ENCODE results near the gene MORN1.
A peak's percentile ranks its signal among the peaks of the same experiment; 100 is the strongest.

Gene MORN1

GRCh38 chr1:2399890-2400575 is 8.7 kb upstream of the MORN1 start:
- Histone ChIP-seq H3K4me3 (ENCODE audit: low read depth in 1 of 2, low read length in 2 of 2) (no peak overlapping the region), H3K27me3 (ENCODE audit: control insufficient read depth in 1 of 2, insufficient read depth in 2 of 2, low read length in 2 of 2) (no peaks in the 10 kb centered on the region), H3K36me3 (ENCODE audit: control insufficient read depth in 1 of 2, insufficient read depth in 2 of 2, low read length in 2 of 2) (peaks cover 66 to 93% of the 10 kb centered on the region in 2 donors), H3K27ac (ENCODE audit: low read depth, low read length) (no peak overlapping the region), H3K4me1 (ENCODE audit: control insufficient read depth in 1 of 2, insufficient read depth in 2 of 2, low read length in 2 of 2) (peaks cover 4 to 5% of the 10 kb centered on the region in 2 donors), H3K9ac (ENCODE audit: low read depth in 1 of 2, low read length in 2 of 2) (no peak overlapping the region), H3K9me3 (ENCODE audit: control insufficient read depth in 1 of 2, low read length in 2 of 2) (no peaks in the 10 kb centered on the region)

- no peaks in the 10 kb centered on the region for H3K27me3 ChIP-seq (ENCODE audit: control insufficient read depth in 1 of 2, insufficient read depth in 2 of 2, low read length in 2 of 2)
- peaks cover 59 to 88% of the 10 kb centered on the region in 2 donors for H3K36me3 ChIP-seq (ENCODE audit: control insufficient read depth in 1 of 2, insufficient read depth in 2 of 2, low read length in 2 of 2)
- no peaks in the 10 kb centered on the region for H3K9me3 ChIP-seq (ENCODE audit: control insufficient read depth in 1 of 2, low read length in 2 of 2)
- H3K4me1 ChIP-seq (ENCODE audit: control insufficient read depth in 1 of 2, insufficient read depth in 2 of 2, low read length in 2 of 2) = peaks cover 15 to 16% of the 10 kb centered on the region in 2 donors
- no peak overlapping the region for H3K4me3 ChIP-seq (ENCODE audit: low read depth in 1 of 2, low read length in 2 of 2)
- no peak overlapping the region for H3K9ac ChIP-seq (ENCODE audit: low read depth in 1 of 2, low read length in 2 of 2)
- H3K27ac ChIP-seq (ENCODE audit: low read depth, low read length) = no peak overlapping the region
These were observed 7.5 kb upstream of the MORN1 start for GRCh38 chr1:2398871-2399270.

GRCh38 chr1:2397007-2397679 is 5.8 kb upstream of the MORN1 start:
- Histone ChIP-seq H3K9me3 (ENCODE audit: control insufficient read depth in 1 of 2, low read length in 2 of 2) (no peaks in the 10 kb centered on the region), H3K27me3 (ENCODE audit: control insufficient read depth in 1 of 2, insufficient read depth in 2 of 2, low read length in 2 of 2) (no peaks in the 10 kb centered on the region), H3K4me3 (ENCODE audit: low read depth in 1 of 2, low read length in 2 of 2) (no peak overlapping the region), H3K9ac (ENCODE audit: low read depth in 1 of 2, low read length in 2 of 2) (no peak overlapping the region), H3K36me3 (ENCODE audit: control insufficient read depth in 1 of 2, insufficient read depth in 2 of 2, low read length in 2 of 2) (peaks cover 50 to 71% of the 10 kb centered on the region in 2 donors), H3K4me1 (ENCODE audit: control insufficient read depth in 1 of 2, insufficient read depth in 2 of 2, low read length in 2 of 2) (peaks cover 31 to 33% of the 10 kb centered on the region in 2 donors), H3K27ac (ENCODE audit: low read depth, low read length) (no peak overlapping the region)

- H3K4me1 ChIP-seq (ENCODE audit: control insufficient read depth in 1 of 2, insufficient read depth in 2 of 2, low read length in 2 of 2) = peaks cover 31 to 33% of the 10 kb centered on the region in 2 donors
- no peaks in the 10 kb centered on the region for H3K27me3 ChIP-seq (ENCODE audit: control insufficient read depth in 1 of 2, insufficient read depth in 2 of 2, low read length in 2 of 2)
- peaks cover 43 to 64% of the 10 kb centered on the region in 2 donors for H3K36me3 ChIP-seq (ENCODE audit: control insufficient read depth in 1 of 2, insufficient read depth in 2 of 2, low read length in 2 of 2)
- no peak overlapping the region for H3K9ac ChIP-seq (ENCODE audit: low read depth in 1 of 2, low read length in 2 of 2)
- no peaks in the 10 kb centered on the region for H3K9me3 ChIP-seq (ENCODE audit: control insufficient read depth in 1 of 2, low read length in 2 of 2)
- no peak overlapping the region for H3K4me3 ChIP-seq (ENCODE audit: low read depth in 1 of 2, low read length in 2 of 2)
- H3K27ac ChIP-seq (ENCODE audit: low read depth, low read length) = no peak overlapping the region
These were observed 5.1 kb upstream of the MORN1 start for GRCh38 chr1:2396476-2396875.

GRCh38 chr1:2396059-2396458 is 4.7 kb upstream of the MORN1 start:
- no peaks in the 10 kb centered on the region for H3K9me3 ChIP-seq (ENCODE audit: control insufficient read depth in 1 of 2, low read length in 2 of 2)
- H3K4me3 ChIP-seq (ENCODE audit: low read depth in 1 of 2, low read length in 2 of 2) = no peak overlapping the region
- H3K9ac ChIP-seq (ENCODE audit: low read depth in 1 of 2, low read length in 2 of 2) = no peak overlapping the region
- H3K27me3 ChIP-seq (ENCODE audit: control insufficient read depth in 1 of 2, insufficient read depth in 2 of 2, low read length in 2 of 2) = no peaks in the 10 kb centered on the region
- peaks cover 43 to 62% of the 10 kb centered on the region in 2 donors for H3K36me3 ChIP-seq (ENCODE audit: control insufficient read depth in 1 of 2, insufficient read depth in 2 of 2, low read length in 2 of 2)
- H3K4me1 ChIP-seq (ENCODE audit: control insufficient read depth in 1 of 2, insufficient read depth in 2 of 2, low read length in 2 of 2) = peaks cover 31 to 33% of the 10 kb centered on the region in 2 donors
- no peak overlapping the region for H3K27ac ChIP-seq (ENCODE audit: low read depth, low read length)

GRCh38 chr1:2395245-2395644 is 3.9 kb upstream of the MORN1 start:
- Histone ChIP-seq H3K36me3 (ENCODE audit: control insufficient read depth in 1 of 2, insufficient read depth in 2 of 2, low read length in 2 of 2) (peaks cover 39 to 54% of the 10 kb centered on the region in 2 donors), H3K27me3 (ENCODE audit: control insufficient read depth in 1 of 2, insufficient read depth in 2 of 2, low read length in 2 of 2) (no peaks in the 10 kb centered on the region), H3K4me1 (ENCODE audit: control insufficient read depth in 1 of 2, insufficient read depth in 2 of 2, low read length in 2 of 2) (peaks cover 36 to 39% of the 10 kb centered on the region in 2 donors)

GRCh38 chr1:2394761-2395160 is 3.4 kb upstream of the MORN1 start:
- H3K9ac ChIP-seq (ENCODE audit: low read depth in 1 of 2, low read length in 2 of 2) = peak overlapping the region in 1 of 2 donors; percentile 26
- peaks cover 35 to 50% of the 10 kb centered on the region in 2 donors for H3K36me3 ChIP-seq (ENCODE audit: control insufficient read depth in 1 of 2, insufficient read depth in 2 of 2, low read length in 2 of 2)
- H3K4me3 ChIP-seq (ENCODE audit: low read depth in 1 of 2, low read length in 2 of 2) = peak overlapping the region; percentile 9 to 90
- no peak overlapping the region for H3K27ac ChIP-seq (ENCODE audit: low read depth, low read length)
- H3K4me1 ChIP-seq (ENCODE audit: control insufficient read depth in 1 of 2, insufficient read depth in 2 of 2, low read length in 2 of 2) = peaks cover 38 to 44% of the 10 kb centered on the region in 2 donors
- H3K9me3 ChIP-seq (ENCODE audit: control insufficient read depth in 1 of 2, low read length in 2 of 2) = no peaks in the 10 kb centered on the region
- no peaks in the 10 kb centered on the region for H3K27me3 ChIP-seq (ENCODE audit: control insufficient read depth in 1 of 2, insufficient read depth in 2 of 2, low read length in 2 of 2)

More at GRCh38 chr1:2395245-2395644, 3.9 kb upstream of the MORN1 start:
- Histone ChIP-seq H3K4me3 (ENCODE audit: low read depth in 1 of 2, low read length in 2 of 2) (no peak overlapping the region), H3K9ac (ENCODE audit: low read depth in 1 of 2, low read length in 2 of 2) (peak overlapping the region in 1 of 2 donors; percentile 26), H3K27ac (ENCODE audit: low read depth, low read length) (no peak overlapping the region), H3K9me3 (ENCODE audit: control insufficient read depth in 1 of 2, low read length in 2 of 2) (no peaks in the 10 kb centered on the region)

- peak overlapping the region; percentile 9 to 90 for H3K4me3 ChIP-seq (ENCODE audit: low read depth in 1 of 2, low read length in 2 of 2)
- peaks cover 29 to 44% of the 10 kb centered on the region in 2 donors for H3K36me3 ChIP-seq (ENCODE audit: control insufficient read depth in 1 of 2, insufficient read depth in 2 of 2, low read length in 2 of 2)
- H3K9ac ChIP-seq (ENCODE audit: low read depth in 1 of 2, low read length in 2 of 2) = peak overlapping the region in 1 of 2 donors; percentile 26
- peaks cover 38 to 45% of the 10 kb centered on the region in 2 donors for H3K4me1 ChIP-seq (ENCODE audit: control insufficient read depth in 1 of 2, insufficient read depth in 2 of 2, low read length in 2 of 2)
- no peak overlapping the region for H3K27ac ChIP-seq (ENCODE audit: low read depth, low read length)
- H3K9me3 ChIP-seq (ENCODE audit: control insufficient read depth in 1 of 2, low read length in 2 of 2) = no peaks in the 10 kb centered on the region
- H3K27me3 ChIP-seq (ENCODE audit: control insufficient read depth in 1 of 2, insufficient read depth in 2 of 2, low read length in 2 of 2) = no peaks in the 10 kb centered on the region
These were observed 2.9 kb upstream of the MORN1 start for GRCh38 chr1:2394220-2394619.

GRCh38 chr1:2393471-2393877 is 2.1 kb upstream of the MORN1 start:
- H3K4me1 ChIP-seq (ENCODE audit: control insufficient read depth in 1 of 2, insufficient read depth in 2 of 2, low read length in 2 of 2) = peaks cover 38 to 45% of the 10 kb centered on the region in 2 donors
- peaks cover 22 to 37% of the 10 kb centered on the region in 2 donors for H3K36me3 ChIP-seq (ENCODE audit: control insufficient read depth in 1 of 2, insufficient read depth in 2 of 2, low read length in 2 of 2)
- peak overlapping the region; percentile 73 to 90 for H3K4me3 ChIP-seq (ENCODE audit: low read depth in 1 of 2, low read length in 2 of 2)
- H3K27me3 ChIP-seq (ENCODE audit: control insufficient read depth in 1 of 2, insufficient read depth in 2 of 2, low read length in 2 of 2) = no peaks in the 10 kb centered on the region
- H3K9me3 ChIP-seq (ENCODE audit: control insufficient read depth in 1 of 2, low read length in 2 of 2) = no peaks in the 10 kb centered on the region
- peak overlapping the region; percentile 58 to 96 for H3K9ac ChIP-seq (ENCODE audit: low read depth in 1 of 2, low read length in 2 of 2)
- H3K27ac ChIP-seq (ENCODE audit: low read depth, low read length) = no peak overlapping the region

GRCh38 chr1:2392686-2393085 is 1.3 kb upstream of the MORN1 start:
- peak overlapping the region; percentile 78 for H3K27ac ChIP-seq (ENCODE audit: low read depth, low read length)
- H3K9ac ChIP-seq (ENCODE audit: low read depth in 1 of 2, low read length in 2 of 2) = peak overlapping the region; percentile 58 to 96
- H3K36me3 ChIP-seq (ENCODE audit: control insufficient read depth in 1 of 2, insufficient read depth in 2 of 2, low read length in 2 of 2) = peaks cover 24 to 32% of the 10 kb centered on the region in 2 donors
- H3K27me3 ChIP-seq (ENCODE audit: control insufficient read depth in 1 of 2, insufficient read depth in 2 of 2, low read length in 2 of 2) = no peaks in the 10 kb centered on the region
- H3K9me3 ChIP-seq (ENCODE audit: control insufficient read depth in 1 of 2, low read length in 2 of 2) = no peaks in the 10 kb centered on the region
- peak overlapping the region; percentile 73 to 90 for H3K4me3 ChIP-seq (ENCODE audit: low read depth in 1 of 2, low read length in 2 of 2)
- peaks cover 38 to 45% of the 10 kb centered on the region in 2 donors for H3K4me1 ChIP-seq (ENCODE audit: control insufficient read depth in 1 of 2, insufficient read depth in 2 of 2, low read length in 2 of 2)
